ENCODE results near the gene SORT1. TPM values are rescaled to one million over a fixed set of nuclear protein-coding genes. Genes with fewer than 3 reads are reported as not detected.

Gene SORT1
- total RNA-seq, 4 donors from 2014 or later = 66.6 to 142 (median 105) TPM

DNA sequence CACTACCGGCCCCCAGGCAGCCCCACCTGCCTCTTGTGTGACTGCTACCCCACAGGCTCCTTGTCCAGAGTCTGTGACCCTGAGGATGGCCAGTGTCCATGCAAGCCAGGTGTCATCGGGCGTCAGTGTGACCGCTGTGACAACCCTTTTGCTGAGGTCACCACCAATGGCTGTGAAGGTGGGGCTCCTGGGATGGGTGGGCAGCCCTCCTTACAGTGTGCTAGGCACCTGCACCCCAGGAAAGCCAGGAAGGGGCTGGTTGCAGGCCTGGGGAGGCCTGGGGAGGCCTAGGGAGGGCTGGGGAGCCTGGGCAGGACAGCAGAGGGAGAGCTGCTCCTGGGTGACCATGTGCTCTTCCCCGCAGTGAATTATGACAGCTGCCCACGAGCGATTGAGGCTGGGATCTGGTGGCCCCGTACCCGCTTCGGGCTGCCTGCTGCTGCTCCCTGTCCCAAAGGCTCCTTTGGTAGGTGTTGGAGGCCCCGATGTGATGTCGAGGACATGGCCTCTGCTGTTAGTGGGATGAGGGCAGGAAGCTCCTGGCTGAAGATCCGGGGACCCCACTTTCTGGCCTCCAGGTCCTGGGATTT is 131.9 kb downstream of the SORT1 start:
- H3K27ac ChIP-seq = no peak overlapping the region
- no peaks in the 10 kb centered on the region for H3K27me3 ChIP-seq
- no peak for TF ChIP-seq POLR2A (IDR thresholded peaks at IDR 0.05)
- no peak for TF ChIP-seq POLR2AphosphoS5 (IDR thresholded peaks at IDR 0.05)
- no peak for TF ChIP-seq EP300 (IDR thresholded peaks at IDR 0.05)
- TF ChIP-seq, protein P1, sequence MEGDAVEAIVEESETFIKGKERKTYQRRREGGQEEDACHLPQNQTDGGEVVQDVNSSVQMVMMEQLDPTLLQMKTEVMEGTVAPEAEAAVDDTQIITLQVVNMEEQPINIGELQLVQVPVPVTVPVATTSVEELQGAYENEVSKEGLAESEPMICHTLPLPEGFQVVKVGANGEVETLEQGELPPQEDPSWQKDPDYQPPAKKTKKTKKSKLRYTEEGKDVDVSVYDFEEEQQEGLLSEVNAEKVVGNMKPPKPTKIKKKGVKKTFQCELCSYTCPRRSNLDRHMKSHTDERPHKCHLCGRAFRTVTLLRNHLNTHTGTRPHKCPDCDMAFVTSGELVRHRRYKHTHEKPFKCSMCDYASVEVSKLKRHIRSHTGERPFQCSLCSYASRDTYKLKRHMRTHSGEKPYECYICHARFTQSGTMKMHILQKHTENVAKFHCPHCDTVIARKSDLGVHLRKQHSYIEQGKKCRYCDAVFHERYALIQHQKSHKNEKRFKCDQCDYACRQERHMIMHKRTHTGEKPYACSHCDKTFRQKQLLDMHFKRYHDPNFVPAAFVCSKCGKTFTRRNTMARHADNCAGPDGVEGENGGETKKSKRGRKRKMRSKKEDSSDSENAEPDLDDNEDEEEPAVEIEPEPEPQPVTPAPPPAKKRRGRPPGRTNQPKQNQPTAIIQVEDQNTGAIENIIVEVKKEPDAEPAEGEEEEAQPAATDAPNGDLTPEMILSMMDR (IDR thresholded peaks at IDR 0.05) = no peak
- H3K9me3 ChIP-seq = no peaks in the 10 kb centered on the region
- 88 to 100% methylated on average over 1 to 4 of the region's 13 CpGs for WGBS, 2 donors (ENCODE audit: low coverage in 1 of 2)
- no peak for ATAC-seq
- no peak overlapping the region for H3K4me3 ChIP-seq
- H3K4me1 ChIP-seq = peaks cover 0 to 18% (median 0%) of the 10 kb centered on the region in 3 donors
- H3K36me3 ChIP-seq = peaks cover 0 to 83% of the 10 kb centered on the region in 2 donors

DNA sequence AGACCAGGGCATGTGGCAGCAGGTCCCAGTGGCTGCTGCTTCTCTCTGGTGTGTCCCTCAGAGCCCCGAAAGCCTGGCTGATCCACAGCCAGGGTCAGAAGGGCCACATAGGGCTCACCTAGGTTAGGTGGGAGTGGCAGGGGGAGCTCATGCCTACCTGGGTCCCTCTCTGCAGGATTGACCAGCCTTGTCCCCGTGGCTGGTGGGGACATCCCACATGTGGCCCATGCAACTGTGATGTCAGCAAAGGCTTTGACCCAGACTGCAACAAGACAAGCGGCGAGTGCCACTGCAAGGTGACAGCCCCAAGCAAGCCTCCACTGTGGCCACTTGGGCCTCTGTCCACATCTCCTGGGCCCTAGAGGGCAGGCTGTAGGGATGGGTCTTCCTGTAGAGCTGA is 132.7 kb downstream of the SORT1 start:
- ATAC-seq = no peak
- Histone ChIP-seq H3K9me3 (no peaks in the 10 kb centered on the region), H3K4me1 (peaks cover 0 to 18% (median 0%) of the 10 kb centered on the region in 3 donors), H3K4me3 (no peak overlapping the region), H3K27me3 (no peaks in the 10 kb centered on the region), H3K27ac (no peak overlapping the region), H3K36me3 (peaks cover 0 to 81% of the 10 kb centered on the region in 2 donors)
- no CpG with 5 or more reads among the region's 4 CpGs for WGBS, 2 donors (ENCODE audit: low coverage in 1 of 2)
- TF ChIP-seq POLR2A (IDR thresholded peaks at IDR 0.05) (no peak), POLR2AphosphoS5 (IDR thresholded peaks at IDR 0.05) (no peak), EP300 (IDR thresholded peaks at IDR 0.05) (no peak)
- TF ChIP-seq, protein P1 (IDR thresholded peaks at IDR 0.05) = no peak

DNA sequence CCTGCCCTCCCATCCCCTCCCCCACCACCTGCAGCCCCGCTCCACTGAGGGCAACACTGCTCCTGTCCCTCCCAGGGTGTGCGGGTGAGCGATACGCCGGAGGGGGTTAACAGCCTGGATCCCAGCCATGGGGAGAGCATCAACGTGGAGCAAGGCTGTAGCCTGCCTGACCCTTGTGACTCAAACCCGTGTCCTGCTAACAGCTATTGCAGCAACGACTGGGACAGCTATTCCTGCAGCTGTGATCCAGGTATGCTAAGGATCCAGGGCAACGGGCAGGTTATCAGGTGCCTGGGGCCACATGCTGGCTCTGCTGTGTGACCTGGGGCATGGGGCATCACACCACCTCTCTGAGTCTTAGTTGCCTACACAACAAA is 133.4 kb downstream of the SORT1 start:
- peaks cover 0 to 79% of the 10 kb centered on the region in 2 donors for H3K36me3 ChIP-seq
- H3K27me3 ChIP-seq = no peaks in the 10 kb centered on the region
- no peak overlapping the region for H3K4me3 ChIP-seq
- no peaks in the 10 kb centered on the region for H3K9me3 ChIP-seq
- TF ChIP-seq EP300 (IDR thresholded peaks at IDR 0.05) (no peak), POLR2AphosphoS5 (IDR thresholded peaks at IDR 0.05) (no peak), POLR2A (IDR thresholded peaks at IDR 0.05) (no peak)
- TF ChIP-seq, protein P1 (IDR thresholded peaks at IDR 0.05) = no peak
- ATAC-seq = no peak
- H3K4me1 ChIP-seq = peaks cover 0 to 18% (median 0%) of the 10 kb centered on the region in 3 donors
- no peak overlapping the region for H3K27ac ChIP-seq
- 80% methylated on average over 1 of the region's 9 CpGs; no CpG with 5 or more reads in 1 of the 2 donors for WGBS, 2 donors (ENCODE audit: low coverage in 1 of 2)

DNA sequence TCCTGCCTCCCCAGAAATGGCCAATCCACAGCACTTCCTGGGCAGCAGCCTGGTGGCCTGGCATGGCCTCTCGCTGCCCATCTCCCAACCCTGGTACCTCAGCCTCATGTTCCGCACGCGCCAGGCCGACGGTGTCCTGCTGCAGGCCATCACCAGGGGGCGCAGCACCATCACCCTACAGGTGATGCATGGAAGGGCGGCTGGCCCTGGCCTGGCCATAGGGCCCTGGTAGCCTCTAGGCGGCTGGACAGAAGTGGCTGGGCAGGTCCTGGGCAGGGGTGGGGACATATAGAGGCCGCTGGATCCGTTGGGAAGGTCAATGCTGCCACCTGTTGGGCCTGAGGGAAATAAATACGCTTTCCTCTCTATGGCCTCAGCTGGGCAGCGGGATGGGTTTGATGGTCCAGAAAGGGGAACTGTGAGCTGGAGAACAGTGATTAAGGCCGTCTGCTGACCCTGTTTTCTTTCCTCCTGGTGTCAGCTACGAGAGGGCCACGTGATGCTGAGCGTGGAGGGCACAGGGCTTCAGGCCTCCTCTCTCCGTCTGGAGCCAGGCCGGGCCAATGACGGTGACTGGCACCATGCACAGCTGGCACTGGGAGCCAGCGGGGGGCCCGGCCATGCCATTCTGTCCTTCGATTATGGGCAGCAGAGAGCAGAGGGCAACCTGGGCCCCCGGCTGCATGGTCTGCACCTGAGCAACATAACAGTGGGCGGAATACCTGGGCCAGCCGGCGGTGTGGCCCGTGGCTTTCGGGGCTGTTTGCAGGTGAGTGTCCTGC is 133.9 kb downstream of the SORT1 start:
- Histone ChIP-seq H3K27ac (peak overlapping the region in 3 of 4 donors; percentile 28 to 61 (median 54)), H3K4me3 (no peak overlapping the region), H3K36me3 (peaks cover 0 to 79% of the 10 kb centered on the region in 2 donors), H3K27me3 (no peaks in the 10 kb centered on the region), H3K4me1 (peaks cover 0 to 18% (median 0%) of the 10 kb centered on the region in 3 donors), H3K9me3 (no peaks in the 10 kb centered on the region)
- WGBS, 2 donors (ENCODE audit: low coverage in 1 of 2) = 20 to 40% methylated on average over 2 of the region's 29 CpGs
- no peak for TF ChIP-seq POLR2A (IDR thresholded peaks at IDR 0.05)
- TF ChIP-seq POLR2AphosphoS5 (IDR thresholded peaks at IDR 0.05) = peak; percentile 9
- TF ChIP-seq EP300 (IDR thresholded peaks at IDR 0.05) = no peak
- TF ChIP-seq, protein P1 (IDR thresholded peaks at IDR 0.05) = peak in 3 of 4 experiments; percentile 95 to 100 (median 100)
- peak; percentile 90 for ATAC-seq
